ENCODE results near the gene SLC9A3.

DNA sequence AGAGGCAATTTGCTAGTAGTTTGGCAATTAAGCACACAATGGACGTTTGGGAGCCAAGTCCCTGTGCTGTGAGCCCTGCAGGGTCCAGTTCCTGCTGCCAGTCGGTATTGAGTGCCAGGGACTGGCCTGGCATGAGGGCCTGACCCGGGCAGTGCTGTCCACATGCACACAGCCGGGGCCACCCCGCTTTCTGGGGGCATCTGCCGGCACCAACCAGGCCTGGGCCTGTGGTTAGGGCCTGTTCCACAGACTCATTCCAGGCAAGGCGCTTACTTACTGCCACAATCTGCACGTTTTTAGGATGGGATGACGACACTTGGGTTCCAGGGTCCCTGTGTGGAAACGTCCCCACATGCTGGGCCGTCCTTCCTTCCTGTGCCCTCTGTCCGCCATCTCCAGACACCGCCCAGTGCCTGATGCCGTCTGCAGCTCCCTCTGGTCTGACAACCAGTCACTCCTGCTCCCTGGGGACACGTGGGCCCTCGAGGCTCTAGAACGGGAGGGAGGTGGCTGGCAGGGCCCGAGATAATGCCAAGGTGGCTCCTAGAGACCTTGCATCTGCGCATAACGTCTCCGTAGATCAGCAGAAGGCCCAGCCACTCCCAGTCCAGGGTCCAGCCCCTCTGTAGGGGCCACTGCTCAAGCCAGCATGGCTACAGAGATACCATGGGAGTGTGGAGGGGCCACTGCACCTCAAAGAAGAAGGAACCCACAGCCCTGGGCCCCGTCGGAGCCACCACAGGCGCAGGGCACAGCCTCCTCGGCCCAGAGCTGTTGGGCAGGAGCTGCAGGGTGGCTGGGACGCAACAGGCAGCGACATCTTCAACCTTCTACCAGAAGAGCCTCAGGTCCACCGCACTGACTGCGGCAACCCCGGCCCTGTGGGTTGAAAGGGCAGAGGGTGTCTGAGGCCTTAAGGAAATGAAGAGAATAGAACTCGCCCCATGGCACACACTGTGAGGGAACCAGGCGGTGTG lies 24.7 kb downstream of the SLC9A3 start:
- TF ChIP-seq GATA2 (IDR thresholded peaks at IDR 0.05; ENCODE audit: low read depth, low read length) (no peak), GATA3 (IDR thresholded peaks at IDR 0.05; ENCODE audit: low read depth, low read length) (no peak)

All from SH-SY5Y (cell line).